GM13977 (cell line): Measurements from ENCODE around the gene PRUNE1.

Experiments used
- DNase-seq: peaks from one replicate; pipeline ENCODE4 v3.0.0; 2012; ENCODE audit warnings: low spot score
- in situ Hi-C: fragments of 300-500 bp; cut with MboI; formaldehyde crosslinking; loops from one replicate; pipeline ENCODE4 v1.12.0; 2022; ENCODE audit warnings: low sequenced_read_pairs, low pct_unique_long_range_greater_than_20kb, mixed read lengths, inconsistent platforms; ENCODE audit not compliant: unreplicated experiment
- TF ChIP-seq, protein P1 (sequence below): IDR thresholded peaks from 2 replicates; pipeline ENCODE4 v1.5.1; 2012; ENCODE audit warnings: mild to moderate bottlenecking, control low read depth; ENCODE audit not compliant: insufficient read depth; ENCODE audit errors: extremely low read depth, missing control alignments

PRUNE1 gene

DNA sequence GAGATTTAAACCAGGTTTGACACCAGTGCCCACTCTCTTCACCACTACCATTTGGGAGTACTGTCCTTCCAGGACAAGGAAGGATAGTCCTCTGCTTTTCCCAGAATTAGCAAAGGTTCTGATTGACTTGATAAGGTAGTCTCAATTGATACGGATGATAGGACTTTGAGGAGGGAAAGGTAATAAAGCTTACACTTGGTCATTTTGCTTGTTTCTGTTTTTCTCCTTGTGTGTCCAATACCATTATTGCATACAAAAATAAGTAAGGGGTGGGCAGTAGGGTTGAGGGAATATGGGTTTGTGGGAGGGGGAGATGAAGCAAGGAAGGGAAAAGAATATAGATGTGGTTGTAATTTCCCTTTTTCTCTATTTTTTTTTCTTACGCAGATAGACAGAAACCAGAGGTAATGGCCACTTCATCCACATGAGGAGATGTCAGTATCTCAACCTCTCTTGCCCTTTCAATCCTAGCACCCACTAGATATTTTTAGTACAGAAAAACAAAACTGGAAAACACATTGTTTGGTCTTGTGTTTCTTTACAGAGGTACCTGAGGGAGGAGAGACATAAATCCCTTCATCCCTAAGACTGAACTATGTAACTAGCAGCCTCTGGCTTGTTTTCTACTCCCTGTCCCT, 41.9 kb downstream of the PRUNE1 start:
- TF ChIP-seq, protein P1, sequence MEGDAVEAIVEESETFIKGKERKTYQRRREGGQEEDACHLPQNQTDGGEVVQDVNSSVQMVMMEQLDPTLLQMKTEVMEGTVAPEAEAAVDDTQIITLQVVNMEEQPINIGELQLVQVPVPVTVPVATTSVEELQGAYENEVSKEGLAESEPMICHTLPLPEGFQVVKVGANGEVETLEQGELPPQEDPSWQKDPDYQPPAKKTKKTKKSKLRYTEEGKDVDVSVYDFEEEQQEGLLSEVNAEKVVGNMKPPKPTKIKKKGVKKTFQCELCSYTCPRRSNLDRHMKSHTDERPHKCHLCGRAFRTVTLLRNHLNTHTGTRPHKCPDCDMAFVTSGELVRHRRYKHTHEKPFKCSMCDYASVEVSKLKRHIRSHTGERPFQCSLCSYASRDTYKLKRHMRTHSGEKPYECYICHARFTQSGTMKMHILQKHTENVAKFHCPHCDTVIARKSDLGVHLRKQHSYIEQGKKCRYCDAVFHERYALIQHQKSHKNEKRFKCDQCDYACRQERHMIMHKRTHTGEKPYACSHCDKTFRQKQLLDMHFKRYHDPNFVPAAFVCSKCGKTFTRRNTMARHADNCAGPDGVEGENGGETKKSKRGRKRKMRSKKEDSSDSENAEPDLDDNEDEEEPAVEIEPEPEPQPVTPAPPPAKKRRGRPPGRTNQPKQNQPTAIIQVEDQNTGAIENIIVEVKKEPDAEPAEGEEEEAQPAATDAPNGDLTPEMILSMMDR: no peak
- DNase-seq: no peak
- in situ Hi-C loops: no loop called here

DNA sequence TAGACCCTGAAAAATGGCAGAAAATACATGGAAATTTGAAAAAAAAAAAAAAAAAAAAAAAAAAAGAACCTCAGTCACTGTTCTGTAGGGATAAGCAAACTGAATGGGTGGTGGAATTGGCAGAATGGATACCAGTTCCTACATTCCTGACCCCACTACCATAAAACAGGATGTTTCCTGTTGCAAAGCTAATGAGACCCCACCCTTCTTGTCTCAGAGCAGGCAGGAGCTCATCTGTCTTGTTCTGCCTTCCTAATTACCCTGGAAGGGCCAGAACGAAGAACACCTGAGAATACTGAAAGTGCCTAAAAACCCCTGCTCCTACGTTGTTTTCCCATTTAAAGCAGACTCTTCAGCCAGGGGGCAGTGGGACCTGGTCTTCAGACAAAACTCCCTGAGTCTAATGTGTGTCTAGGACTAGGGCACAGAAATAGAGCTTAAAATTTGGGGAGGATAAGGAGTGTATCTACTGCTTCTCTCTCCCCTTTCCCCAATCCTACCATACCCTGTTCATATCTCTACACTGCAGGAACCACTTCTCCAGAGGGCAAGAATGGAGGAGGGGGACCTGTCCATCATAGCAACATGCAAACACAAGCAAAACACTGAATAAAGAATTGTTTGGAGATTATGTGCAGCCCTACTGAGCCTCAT, 43.2 kb downstream of the PRUNE1 start:
- no peak for DNase-seq
- TF ChIP-seq, protein P1: no peak
- in situ Hi-C loops: no loop called here

DNA sequence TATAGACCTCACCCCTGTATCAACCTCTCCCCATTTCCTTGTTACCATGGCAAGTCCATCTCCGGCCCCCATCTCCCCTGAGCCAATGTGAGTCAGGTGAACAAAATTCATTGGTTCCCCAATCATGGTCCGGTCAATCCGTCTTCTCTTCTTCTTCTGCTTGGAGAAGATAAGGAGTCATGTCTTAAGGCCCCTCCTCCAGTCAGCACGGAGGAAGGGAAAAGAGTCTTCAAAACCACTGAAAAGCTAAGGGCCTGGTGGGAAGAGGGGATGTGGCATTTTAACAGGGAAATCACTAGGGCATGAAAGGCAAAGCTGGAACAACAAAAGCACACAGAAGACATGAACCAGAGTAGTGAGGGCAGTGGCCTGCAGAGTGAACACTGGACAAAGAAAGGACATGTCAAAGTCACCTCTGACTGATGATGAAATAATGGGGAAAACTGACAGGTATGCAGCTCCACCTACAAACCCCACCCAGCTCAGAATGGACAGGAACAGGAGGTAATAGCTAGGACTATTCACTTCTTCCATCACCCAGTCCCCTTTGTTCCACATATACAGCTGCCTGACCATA, 46.8 kb downstream of the PRUNE1 start:
- DNase-seq: no peak
- in situ Hi-C loops: no loop called here
- TF ChIP-seq, protein P1: no peak

DNA sequence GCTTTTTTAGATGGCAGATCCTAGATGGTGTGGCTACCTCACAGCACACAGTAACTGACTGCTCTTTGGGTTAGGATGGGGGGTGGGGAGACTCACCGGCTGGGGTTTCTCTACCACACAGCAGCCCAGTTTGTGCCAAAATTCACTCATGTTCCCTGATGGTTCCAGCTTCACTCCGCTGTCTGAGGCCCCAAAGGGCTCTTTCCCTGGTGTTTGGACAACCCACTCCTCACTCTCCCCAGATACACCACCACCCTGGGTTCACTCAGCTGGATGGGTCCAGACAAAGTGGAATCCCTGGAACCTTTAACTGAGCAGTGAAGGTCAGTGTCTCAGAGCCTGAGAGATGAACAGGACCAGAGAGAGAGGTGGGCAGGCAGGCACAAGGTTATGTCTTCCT, 47.3 kb downstream of the PRUNE1 start:
- DNase-seq: no peak
- TF ChIP-seq, protein P1: no peak
- in situ Hi-C loops: no loop called here

DNA sequence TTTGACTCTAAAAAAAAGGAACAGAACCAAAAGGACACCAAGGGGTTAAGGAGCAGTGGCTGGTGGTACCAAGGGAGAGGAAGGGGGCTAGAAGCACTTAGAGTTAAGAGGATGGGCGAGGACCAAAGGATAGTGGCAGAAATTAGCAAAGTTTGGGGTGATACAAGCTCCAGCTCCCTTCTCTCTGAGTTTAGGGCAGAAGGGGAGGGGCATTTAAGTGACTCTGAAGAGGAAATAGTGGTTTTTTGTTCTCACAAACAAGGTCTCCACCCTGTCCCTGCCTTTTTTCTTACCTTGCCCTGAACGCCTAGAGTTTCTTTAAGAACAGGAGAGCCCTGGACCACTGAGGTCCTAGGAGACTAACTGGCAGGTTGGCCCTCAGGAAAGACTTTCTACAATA, 47.9 kb downstream of the PRUNE1 start:
- DNase-seq: no peak
- in situ Hi-C loops: no loop called here
- TF ChIP-seq, protein P1: no peak

DNA sequence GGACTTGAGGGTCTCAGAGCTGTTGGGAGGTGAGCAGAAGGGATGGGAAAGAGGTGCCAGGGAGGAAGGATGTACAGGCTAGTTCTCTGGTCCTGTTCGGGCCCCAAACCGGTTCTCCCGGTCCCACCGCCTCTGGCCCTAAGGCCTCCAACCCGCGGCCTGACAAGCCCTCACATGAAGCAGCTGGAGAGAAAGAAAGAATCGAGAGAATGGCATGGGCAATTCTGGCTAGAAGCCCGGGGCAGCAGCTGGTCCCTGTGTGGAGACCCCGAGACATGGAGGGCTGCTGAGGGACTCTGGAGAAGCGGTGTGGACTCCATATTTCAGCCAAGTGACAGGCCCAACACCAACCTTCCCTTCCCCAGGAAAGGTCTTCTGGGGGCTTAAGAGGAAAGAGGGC, 50.4 kb downstream of the PRUNE1 start:
- no peak for DNase-seq
- in situ Hi-C loops: no loop called here
- TF ChIP-seq, protein P1: no peak
